KBM-7 (cell line): ENCODE measurements around the gene DNMBP.
"Not testable (repeated sequence)": the region's sequence is repeated elsewhere in the genome, so short reads cannot be mapped to it uniquely, and the experiment has no call there.

ENCODE experiments used
- DNase-seq: peaks from one replicate; pipeline ENCODE4 v3.0.0-alpha.2; 2015
- in situ Hi-C: fragments of 300-500 bp; cut with MboI; formaldehyde crosslinking; loops from 2 replicates; pipeline ENCODE4 v1.14.3; 2020; ENCODE audit warnings: low sequenced_read_pairs, low pct_unique_long_range_greater_than_20kb, mixed read lengths

The DNMBP gene

DNA sequence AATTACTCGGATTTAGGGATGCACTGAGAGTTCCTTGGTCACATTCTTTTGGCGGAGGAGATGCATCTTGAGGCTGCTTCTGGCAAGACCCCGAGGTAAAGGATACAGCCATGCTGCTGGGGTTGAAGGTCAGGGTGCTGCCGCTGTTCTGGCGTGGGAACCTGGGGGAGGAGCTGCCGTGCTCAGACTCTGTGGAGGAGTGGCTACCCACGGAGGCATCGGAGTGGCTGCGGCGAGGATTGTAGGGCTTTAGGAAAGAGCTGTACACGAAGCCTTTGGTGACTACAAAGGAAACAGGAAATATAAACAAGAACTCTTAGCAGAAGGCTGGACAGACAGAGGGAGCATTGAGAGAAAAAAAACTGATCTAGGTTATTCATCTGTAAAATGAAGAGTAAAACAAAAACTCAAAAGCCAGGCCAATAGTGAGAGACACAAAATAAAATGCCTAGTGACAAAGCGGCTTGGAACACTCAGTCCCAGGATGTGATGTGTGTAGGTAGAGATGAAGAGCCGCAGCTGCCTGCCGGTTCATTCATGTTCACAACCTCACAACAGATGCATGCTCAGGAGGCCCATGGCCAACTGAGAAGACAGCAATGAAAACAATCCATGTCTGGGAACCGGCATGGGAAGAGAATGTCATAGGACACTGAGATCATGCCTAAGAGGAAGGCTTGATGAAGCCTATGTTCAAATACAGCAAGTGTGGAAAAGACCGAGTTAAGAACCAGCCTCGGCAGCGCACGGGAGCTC, 129.5 kb downstream of the DNMBP start:
- in situ Hi-C loops, result no loop called here
- DNase-seq, result no peak

DNA sequence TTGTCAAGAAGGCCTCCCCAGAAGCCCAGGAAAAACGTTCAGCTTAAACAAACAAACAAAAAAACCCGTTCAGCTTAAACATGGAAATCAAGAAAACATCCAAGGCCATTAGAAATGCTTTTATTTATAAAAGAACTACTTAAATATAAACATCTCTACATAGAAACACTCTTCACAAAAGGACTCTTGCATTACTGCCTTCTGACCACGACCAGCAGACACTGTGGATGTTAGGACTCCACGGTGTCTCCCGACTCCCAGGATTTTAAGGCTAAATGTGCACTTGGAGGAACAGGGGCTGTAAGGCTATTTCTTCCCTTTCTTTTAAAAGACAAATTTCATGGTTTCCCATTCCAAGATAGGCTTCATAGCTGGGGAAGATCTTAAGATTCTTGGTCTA, 134.3 kb downstream of the DNMBP start:
- no peak for DNase-seq
- in situ Hi-C loops, result no loop called here

DNA sequence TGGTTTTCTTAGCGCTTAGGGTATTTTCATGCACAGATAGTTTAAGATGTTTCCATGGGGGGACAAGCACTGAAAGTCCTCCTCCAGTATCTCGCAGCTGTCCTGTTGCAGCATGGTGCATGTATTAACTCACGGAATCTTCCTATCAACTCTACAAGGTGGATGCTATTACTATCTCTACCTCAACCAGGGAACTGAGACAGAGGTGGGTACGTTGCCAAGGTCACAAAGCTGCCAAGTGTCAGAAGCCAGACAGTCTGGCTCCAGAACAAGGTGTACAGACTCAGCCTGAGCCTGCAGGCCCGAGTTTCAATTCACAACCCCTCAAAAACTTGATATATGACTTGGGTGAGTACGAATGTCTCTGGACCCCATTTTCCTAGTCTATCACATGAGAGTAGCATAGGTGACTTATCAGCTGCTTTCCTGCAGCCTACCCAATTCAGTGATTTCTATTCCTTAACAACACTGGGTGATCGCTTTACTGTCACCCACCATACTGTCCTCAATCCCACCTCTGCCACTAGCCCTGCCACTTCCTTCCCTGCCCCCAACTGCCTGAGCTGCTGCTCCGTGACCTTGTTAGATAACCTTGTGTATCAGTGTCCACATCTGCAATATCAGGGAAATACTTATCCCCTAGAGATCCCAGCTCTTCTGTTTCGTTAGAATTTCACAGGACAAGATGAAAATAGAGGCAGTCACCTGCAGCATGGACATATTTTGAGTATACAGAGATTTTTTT, 135.2 kb downstream of the DNMBP start:
- in situ Hi-C loops, result loop anchor here (25.0 kb wide), 1 partner anchor 163 kb away; no protein-coding TSS in a partner anchor
- DNase-seq, result no peak

DNA sequence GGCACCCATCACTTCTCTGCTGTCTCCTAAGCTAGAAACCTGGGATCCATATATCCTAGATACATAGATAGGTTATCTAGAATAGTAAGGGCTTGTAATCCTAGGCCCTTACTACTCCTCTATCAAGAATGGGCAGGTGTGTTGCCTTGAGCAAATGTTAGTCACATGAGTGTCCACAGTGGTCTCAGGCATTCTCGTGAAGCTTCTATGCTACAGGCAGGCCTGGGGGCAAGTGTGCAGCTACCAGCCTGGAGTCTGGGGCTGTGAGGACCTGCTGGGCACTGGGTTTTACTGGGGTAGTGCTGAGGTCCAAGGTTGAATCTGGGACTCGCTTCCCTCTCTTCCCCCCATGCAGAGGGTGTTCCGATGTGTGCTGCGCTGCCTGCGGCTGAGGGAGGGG, 135.9 kb downstream of the DNMBP start:
- no peak for DNase-seq
- in situ Hi-C loops, result loop anchor here (25.0 kb wide), 1 partner anchor 163 kb away; no protein-coding TSS in a partner anchor

DNA sequence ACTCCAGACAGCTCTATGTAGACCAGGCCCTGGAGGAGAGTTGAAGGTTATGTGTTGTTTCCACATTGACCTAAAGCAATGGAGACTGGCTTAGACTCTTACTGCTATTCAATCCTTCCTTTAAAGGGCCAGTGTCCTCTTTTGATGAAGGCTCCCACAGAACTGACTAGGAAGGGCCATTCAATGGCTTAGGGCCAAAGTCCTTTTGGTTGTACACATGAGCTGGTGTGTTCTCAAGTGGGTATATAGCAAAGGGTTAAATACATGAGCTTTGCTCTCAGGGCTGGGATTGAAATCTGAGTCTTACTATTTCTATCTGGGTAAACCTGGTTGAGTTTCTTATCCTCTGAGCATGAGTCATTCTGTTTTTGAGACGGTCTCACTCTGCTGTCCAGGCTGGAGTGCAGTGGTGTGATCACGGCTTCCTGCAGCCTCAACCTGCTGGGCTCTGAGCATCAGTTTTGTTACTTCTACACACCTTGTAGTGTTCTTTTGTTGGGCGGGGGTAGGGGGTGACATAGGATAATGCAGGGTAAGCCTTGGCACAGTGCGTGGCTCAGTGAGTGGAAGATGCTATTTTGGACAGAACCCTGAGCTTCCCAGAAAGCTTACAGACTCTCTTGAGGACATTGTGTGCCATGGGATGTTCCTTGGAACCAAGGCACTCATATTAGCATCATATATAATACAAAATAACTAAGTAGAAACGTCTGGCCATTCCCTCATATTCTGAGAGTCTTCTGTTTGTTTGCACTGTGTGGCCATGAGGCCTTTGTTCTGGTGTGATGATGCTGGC, 137.2 kb downstream of the DNMBP start:
- DNase-seq, result no peak

DNA sequence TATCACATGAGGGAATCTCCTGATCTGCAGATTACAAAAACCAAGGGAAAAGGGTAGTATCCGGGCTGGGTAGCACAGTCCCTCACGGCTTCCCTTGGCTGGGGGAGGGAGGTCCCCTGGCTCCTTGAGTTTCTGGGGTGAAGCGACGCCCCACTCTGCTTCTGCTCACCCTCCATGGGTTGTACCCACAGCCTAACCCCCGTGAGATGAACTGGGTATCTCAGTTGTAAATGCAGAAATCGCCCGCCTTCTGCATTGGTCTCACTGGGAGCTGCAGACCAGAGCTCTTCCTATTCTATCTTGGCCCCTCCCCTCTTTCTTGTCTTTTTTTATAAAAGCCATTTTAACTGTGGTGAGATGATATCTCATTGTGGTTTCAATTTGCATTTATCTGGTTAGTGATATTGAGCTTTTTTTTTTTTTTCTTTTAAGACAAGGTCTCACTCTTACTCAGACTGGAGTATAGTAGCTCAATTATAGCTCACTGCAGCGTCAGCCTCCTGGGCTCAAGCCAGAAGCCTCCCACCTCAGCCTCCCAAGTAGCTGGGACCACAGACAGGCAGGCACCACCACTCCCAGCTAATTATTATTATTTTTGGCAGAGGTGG, 139.5 kb downstream of the DNMBP start:
- DNase-seq, result peak; percentile 60
- in situ Hi-C loops, result loop anchor here (25.0 kb wide), 1 partner anchor 167 kb away; no protein-coding TSS in a partner anchor

More for the DNA sequence above, 137.2 kb downstream of the DNMBP start:
- in situ Hi-C loops, result loop anchor here (25.0 kb wide), 1 partner anchor 165 kb away; no protein-coding TSS in a partner anchor

DNA sequence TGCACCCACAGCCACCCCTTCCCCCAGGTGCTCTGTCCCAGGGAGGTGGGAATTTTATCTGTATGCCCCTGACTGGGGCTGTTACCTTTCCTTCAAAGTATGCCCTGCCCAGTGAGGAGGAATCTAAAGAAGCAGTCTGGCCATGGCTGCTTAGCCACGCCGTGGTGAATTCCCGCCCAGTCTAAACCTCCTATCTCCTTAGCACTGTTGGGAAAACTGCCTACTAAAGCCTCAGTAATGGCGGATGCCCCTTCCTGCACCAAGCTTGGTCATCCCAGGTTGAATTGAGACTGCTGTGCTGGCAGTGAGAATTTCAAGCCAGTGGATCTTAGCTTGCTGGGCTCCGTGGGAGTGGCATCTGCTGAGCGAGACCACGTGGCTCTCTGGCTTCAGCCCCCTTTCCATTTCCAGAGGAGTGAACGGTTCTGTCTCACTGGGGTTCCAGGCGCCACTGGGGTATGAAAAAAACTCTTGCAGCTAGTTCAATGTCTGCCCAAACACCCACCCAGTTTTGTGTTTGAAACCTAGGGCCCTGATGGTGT, 140.1 kb downstream of the DNMBP start:
- no peak for DNase-seq
- in situ Hi-C loops, result loop anchor here (25.0 kb wide), 1 partner anchor 168 kb away; no protein-coding TSS in a partner anchor

DNA sequence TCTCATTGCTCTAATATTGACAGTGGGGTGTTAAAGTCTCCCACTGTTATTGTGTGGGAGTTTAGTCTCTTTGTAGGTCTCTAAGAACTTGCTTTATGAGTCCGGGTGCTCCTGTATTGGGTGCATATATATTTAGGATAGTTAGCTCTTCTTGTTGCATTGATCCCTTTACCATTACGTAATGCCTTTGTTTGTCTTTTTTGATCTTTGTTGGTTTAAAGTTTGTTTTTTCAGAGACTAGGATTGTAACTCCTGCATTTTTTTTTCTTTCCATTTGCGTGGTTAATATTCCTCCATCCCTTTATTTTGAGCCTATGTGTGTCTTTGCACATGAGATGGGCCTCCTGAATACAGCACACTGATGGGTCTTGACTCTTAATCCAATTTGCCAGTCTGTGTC, 142.5 kb downstream of the DNMBP start:
- in situ Hi-C loops, result loop anchor here (25.0 kb wide), 1 partner anchor 170 kb away; no protein-coding TSS in a partner anchor
- DNase-seq, result not testable (repeated sequence)

DNA sequence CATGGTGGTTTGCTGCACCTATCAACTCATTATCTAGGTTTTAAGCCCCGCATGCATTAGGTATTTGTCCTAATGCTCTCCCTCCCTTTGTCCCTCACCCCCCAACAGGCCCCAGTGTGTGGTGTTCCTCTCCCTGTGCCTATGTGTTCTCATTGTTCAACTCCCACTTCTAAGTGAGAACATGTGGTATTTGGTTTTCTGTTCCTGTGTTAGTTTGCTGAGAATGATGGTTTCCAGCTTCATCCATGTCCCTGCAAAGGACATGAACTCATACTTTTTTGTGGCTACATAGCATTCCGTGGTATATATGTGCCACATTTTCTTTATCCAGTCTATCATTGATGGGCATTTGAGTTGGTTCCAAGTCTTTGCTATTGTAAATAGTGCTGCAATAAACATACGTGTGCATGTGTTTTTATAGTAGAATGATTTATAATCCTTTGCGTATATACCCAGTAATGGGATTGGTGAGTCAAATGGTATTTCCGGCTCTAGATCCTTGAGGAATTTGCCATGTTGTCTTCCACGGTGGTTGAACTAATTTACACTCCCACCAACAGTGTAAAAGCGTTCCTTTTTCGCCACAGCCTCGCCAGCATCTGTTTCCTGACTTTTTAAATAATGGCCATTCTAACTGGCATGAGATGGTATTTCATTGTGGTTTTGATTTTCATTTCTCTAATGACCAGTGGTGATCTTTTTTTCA, 146.1 kb downstream of the DNMBP start:
- in situ Hi-C loops, result loop anchor here (25.0 kb wide), 1 partner anchor 174 kb away; no protein-coding TSS in a partner anchor
- not testable (repeated sequence) for DNase-seq

DNA sequence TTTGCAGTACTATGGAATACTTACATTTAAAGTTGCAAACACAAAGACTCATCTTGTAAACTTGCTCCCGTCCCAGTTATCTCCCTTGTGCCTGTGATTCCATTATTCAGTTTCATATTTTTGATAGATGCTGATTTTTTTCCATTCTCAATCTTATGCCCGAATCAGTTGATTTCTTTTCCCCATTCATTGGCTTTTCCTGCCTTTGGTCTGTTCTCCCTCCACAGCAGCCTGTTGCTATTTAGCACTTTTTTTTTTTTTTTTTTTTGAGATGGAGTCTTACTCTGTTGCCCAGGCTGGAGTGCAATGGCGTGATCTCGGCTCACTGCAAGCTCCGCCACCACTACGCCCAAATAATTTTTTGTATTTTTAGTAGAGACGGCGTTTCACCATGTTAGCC, 149.3 kb downstream of the DNMBP start:
- no peak for DNase-seq
- in situ Hi-C loops, result loop anchor here (25.0 kb wide), 1 partner anchor 177 kb away; no protein-coding TSS in a partner anchor

DNA sequence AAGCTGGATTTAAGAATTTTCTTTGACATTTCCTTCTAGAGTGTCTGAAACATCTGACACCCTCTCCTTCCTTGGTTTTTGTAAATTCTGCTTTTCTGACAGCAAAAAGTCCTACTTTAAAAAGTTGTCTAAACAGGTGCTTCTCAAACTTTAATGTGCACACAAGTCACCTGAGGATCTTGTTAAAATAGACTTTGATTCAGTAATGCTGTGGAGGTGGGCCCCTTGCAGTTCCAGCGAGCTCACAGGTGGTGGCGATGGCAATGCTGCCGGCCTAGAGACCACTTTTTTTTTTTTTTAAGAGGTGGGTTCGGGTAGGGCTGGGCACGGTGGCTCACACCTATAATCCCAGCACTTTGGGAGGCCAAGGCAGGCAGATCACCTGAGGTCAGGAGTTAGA, 150.2 kb downstream of the DNMBP start:
- peak; percentile 26 for DNase-seq
- in situ Hi-C loops, result loop anchor here (25.0 kb wide), 1 partner anchor 178 kb away; no protein-coding TSS in a partner anchor

DNA sequence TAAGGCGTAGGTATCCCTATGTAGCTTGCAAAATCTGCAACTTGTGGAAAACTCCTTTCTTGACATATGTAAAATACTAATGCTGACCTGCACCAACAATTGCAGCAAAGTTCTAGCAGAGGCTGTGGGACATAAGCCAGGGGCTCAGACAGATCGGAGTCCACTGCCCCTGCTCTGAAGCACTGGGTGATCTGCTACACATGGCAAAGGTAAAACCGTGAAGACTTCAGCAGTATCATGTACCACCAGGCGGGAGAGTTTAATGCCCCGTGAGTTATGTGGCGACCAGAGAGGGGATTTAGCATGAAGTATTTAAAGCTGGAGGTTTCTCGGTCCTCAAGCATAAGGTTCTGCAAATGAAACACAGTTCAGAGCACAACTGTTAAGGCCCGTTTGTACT, 150.9 kb downstream of the DNMBP start:
- no peak for DNase-seq
- in situ Hi-C loops, result loop anchor here (25.0 kb wide), 1 partner anchor 178 kb away; no protein-coding TSS in a partner anchor

DNA sequence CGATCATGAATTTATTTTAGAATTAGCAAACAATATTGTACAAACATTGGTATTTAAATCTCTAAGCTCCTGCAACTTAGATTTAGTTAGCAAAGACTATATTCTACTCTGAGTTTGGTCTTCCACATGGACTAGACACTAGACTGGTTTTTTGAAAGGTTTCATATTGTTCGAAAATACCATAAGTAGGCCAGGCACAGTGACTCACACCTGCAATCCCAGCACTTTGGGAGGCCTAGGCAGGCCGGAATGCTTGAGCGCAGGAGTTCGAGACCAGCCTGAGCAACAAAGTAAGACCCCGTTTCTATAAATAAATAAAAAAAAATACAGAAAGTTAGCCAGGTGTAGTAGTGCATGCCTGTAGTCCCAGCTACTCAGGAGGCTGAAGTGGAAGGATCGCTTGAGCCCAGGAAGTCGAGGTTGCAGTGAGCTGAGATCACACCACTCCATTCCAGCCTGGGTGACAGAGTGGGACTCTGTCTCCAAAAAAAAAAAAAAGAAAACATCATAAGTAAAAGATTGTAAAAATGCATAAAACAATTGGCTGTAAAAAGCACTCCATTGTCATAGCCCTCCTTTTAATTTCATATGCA, 154.2 kb downstream of the DNMBP start:
- in situ Hi-C loops, result loop anchor here (25.0 kb wide), 1 partner anchor 182 kb away; no protein-coding TSS in a partner anchor

DNA sequence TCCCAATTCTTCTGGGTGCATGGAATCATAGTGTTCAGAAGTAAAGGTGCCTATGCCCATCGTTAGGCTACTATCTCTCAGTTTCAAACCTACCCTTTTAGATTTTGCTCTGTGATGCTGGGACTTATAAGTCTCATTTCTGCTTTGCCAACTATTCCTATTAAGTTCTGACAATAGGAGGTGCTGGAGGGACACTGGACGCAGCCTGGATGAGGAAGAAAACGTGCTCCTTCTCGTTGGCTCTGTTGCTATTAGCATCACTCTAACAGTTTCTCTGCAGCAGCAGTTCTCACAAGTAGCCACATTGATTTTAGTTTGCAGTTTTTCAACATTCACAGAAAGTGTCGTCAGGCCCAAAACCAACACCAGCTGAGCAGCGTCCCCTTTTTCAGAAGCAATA, 154.9 kb downstream of the DNMBP start:
- in situ Hi-C loops, result loop anchor here (25.0 kb wide), 1 partner anchor 182 kb away; no protein-coding TSS in a partner anchor
- DNase-seq, result peak; percentile 58

More for the DNA sequence above, 154.2 kb downstream of the DNMBP start:
- DNase-seq, result no peak

DNA sequence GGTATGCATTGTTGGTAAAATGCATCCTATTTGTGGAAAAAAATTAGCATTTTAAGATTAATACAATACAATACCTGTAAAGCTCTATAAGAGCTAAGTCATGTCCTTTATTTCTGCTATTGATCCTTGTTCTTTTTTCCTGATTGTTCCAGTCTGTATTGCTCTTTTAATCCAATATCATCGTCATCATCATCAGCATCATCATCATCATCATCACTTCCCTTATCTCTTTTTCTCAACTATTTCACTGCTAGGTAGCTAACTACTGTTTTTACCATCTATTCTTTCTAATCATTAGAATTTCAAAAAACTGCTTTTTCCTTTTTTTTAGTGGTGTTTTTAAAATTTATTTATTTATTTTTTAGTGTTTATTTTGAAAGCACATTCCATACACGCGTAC, 156.1 kb downstream of the DNMBP start:
- DNase-seq, result no peak
- in situ Hi-C loops, result loop anchor here (25.0 kb wide), 1 partner anchor 184 kb away; no protein-coding TSS in a partner anchor

DNA sequence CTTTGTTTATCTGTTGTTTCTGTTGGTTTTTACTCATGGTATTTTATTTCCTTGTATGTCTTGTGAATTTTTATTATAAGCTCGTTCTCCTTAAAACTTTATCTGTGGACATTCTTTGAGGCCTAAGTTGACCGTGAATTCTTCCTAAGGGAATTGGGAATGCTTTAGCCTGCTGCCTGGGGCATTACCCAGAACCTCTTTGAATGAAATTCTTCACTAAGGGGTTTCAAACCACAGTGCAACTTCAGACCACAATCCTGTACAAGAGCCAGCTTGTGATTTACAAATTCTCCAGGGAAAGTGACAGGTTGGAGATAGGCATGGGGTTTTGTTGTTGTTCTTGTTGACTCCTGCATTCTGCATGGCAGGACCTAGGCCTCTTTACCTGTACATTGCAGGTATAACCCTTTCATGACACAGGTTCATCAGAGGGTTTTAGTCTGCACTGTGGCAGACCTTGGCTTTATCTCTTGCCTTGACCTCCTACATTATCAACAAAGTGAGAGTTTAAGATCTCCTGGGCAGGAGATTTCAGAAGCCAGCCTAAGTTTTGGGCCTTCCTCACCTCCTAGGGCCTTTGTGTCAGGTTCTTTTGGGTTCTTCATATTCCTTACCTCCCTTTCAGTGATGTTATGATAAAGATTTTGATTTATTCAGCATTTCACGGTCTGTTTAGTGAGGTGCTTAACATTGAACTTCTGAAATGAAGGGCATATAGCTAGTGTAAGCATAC, 157.1 kb downstream of the DNMBP start:
- in situ Hi-C loops, result loop anchor here (25.0 kb wide), 1 partner anchor 185 kb away; no protein-coding TSS in a partner anchor
- no peak for DNase-seq
